Measurements from ENCODE around the gene ERCC5. TPM values are rescaled to one million over a fixed set of nuclear protein-coding genes. Genes with fewer than 3 reads are reported as not detected.

Gene ERCC5
- total RNA-seq, 1 donor from 2014 or later: 46.6 TPM

DNA sequence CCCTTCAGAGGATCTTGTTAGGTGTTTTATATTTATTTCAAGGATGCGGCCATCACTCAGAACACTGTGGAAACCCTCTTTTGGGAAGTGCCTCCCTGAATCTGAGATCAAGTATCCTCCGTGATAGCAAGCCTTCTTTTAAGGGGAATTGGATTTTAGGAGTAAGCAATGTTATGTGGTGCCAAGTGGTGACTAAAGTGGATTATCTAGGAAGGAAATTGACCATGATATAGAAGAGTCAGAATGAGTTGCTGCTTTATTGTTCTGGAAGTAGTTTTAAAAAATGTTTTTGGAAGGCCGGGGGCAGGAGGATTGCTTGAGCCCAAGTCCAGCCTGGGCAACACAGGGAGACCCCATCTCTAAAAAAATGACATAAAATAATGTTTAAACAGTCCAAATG, 6.7 kb downstream of the ERCC5 start:
- Mint-ChIP-seq H3K36me3 (peaks cover 25% of the 10 kb centered on the region), H3K27me3 (ENCODE audit: low read depth) (no peaks in the 10 kb centered on the region), H3K27ac (no peak overlapping the region), H3K4me3 (no peak overlapping the region), H3K9me3 (no peaks in the 10 kb centered on the region), H3K4me1 (peaks cover 4% of the 10 kb centered on the region)
- TF ChIP-seq CTCF (IDR thresholded peaks at IDR 0.05; ENCODE audit: unreplicated experiment): no peak
- DNase-seq (ENCODE audit: low spot score in 2 of 2, unreplicated experiment in 2 of 2): no peak

DNA sequence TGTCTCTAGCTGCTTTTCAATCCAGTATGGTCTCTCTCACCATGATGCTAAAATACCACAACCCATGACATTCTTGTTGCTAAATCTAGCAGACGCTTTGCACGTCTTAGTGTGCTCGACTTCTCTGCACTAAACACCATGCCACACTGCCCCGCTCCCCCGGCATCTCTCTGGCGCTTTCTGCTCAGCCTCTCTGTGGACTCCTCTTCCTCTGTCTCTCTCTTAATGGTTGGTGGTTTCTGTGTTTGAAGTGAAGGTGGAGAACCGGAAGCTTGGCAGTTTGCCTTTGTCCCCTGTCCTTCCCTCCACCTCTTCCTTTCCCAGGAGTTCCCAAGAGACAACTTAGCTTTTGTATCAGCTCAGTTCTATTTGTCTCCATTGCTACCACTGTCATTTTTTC, 8.8 kb downstream of the ERCC5 start:
- Mint-ChIP-seq H3K9me3 (no peaks in the 10 kb centered on the region), H3K27ac (no peak overlapping the region), H3K36me3 (peaks cover 35% of the 10 kb centered on the region), H3K4me3 (no peak overlapping the region), H3K27me3 (ENCODE audit: low read depth) (no peaks in the 10 kb centered on the region), H3K4me1 (no peaks in the 10 kb centered on the region)
- DNase-seq (ENCODE audit: low spot score in 2 of 2, unreplicated experiment in 2 of 2): no peak
- TF ChIP-seq CTCF (IDR thresholded peaks at IDR 0.05; ENCODE audit: unreplicated experiment): no peak

DNA sequence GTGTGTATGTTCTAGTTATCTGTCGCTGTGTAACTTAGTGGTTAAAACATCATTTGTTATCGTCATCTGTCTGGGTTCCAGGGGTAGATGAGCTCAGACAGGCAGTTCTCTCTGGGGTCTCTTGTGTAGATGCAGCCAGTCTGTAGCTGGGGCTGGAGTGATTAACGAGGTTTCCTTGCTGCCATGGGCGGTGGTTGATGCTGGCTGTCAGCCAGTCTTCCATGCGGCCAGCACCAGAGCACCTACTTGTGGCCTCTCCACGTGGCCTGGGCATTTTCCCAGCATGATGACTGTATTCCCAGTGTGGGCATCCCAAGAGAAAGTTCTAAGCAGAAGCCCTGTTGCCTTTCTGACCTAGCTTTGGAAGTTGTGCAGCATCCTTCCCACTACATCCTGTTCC, 10.7 kb downstream of the ERCC5 start:
- no peak for TF ChIP-seq CTCF (IDR thresholded peaks at IDR 0.05; ENCODE audit: unreplicated experiment)
- no peaks in the 10 kb centered on the region for H3K4me1 Mint-ChIP-seq
- H3K9me3 Mint-ChIP-seq: no peaks in the 10 kb centered on the region
- H3K36me3 Mint-ChIP-seq: peaks cover 44% of the 10 kb centered on the region
- no peak overlapping the region for H3K4me3 Mint-ChIP-seq
- H3K27me3 Mint-ChIP-seq (ENCODE audit: low read depth): no peaks in the 10 kb centered on the region
- no peak overlapping the region for H3K27ac Mint-ChIP-seq
- DNase-seq (ENCODE audit: low spot score in 2 of 2, unreplicated experiment in 2 of 2): no peak

GRCh38 chr13:102862624-102863210, 16.9 kb downstream of the ERCC5 start:
- Mint-ChIP-seq H3K36me3 (peaks cover 72% of the 10 kb centered on the region), H3K4me3 (no peak overlapping the region), H3K9me3 (peaks cover 14% of the 10 kb centered on the region)

DNA sequence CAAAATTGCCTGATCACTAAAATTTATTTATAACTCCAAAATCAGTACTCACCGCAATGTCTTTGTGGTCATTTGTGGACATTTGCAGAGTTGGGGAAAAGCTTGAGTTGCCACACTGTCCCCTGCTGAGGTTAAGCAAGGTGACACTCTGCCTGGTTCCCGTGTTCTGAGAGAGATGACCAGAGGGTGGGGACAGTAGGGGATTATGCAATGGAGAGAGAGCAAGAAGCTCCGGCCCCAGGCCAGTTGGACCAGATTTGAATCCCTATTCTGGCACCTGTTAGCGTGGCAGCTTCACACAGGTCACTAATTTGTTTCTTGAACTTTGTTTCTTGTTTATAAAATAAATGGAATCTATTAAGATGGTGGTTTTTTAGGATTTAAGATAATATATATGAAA, 17.8 kb downstream of the ERCC5 start:
- DNase-seq (ENCODE audit: low spot score in 2 of 2, unreplicated experiment in 2 of 2): no peak
- Mint-ChIP-seq H3K36me3 (peaks cover 70% of the 10 kb centered on the region), H3K27ac (no peak overlapping the region), H3K9me3 (peaks cover 14% of the 10 kb centered on the region), H3K4me1 (no peaks in the 10 kb centered on the region), H3K27me3 (ENCODE audit: low read depth) (no peaks in the 10 kb centered on the region), H3K4me3 (no peak overlapping the region)
- no peak for TF ChIP-seq CTCF (IDR thresholded peaks at IDR 0.05; ENCODE audit: unreplicated experiment)

More at GRCh38 chr13:102862624-102863210, 16.9 kb downstream of the ERCC5 start:
- no peaks in the 10 kb centered on the region for H3K27me3 Mint-ChIP-seq (ENCODE audit: low read depth)
- H3K27ac Mint-ChIP-seq: no peak overlapping the region
- TF ChIP-seq CTCF (IDR thresholded peaks at IDR 0.05; ENCODE audit: unreplicated experiment): no peak
- DNase-seq (ENCODE audit: low spot score in 2 of 2, unreplicated experiment in 2 of 2): no peak
- no peaks in the 10 kb centered on the region for H3K4me1 Mint-ChIP-seq
